Mesothelial cell of epicardium (in vitro differentiated cells): Measurements from ENCODE around the gene OXCT1. TPM values are rescaled to one million over a fixed set of nuclear protein-coding genes. Genes with fewer than 3 reads are reported as not detected.

Experiments used
- DNase-seq, 2 experiments: peaks; one replicate each; pipeline ENCODE4 v3.0.0; 2021; ENCODE audit warnings: low spot score in 2 of 2; ENCODE audit not compliant: unreplicated experiment in 2 of 2
- H3K27ac Mint-ChIP-seq: 2 replicates; pipeline ENCODE4 v1.8.0; 2021; ENCODE audit warnings: mixed read lengths
- H3K27me3 Mint-ChIP-seq: 2 replicates; pipeline ENCODE4 v1.8.0; 2021; ENCODE audit warnings: low read depth, mixed read lengths
- H3K36me3 Mint-ChIP-seq: 2 replicates; pipeline ENCODE4 v1.8.0; 2021; ENCODE audit warnings: mixed read lengths
- H3K4me1 Mint-ChIP-seq: 2 replicates; pipeline ENCODE4 v1.8.0; 2021; ENCODE audit warnings: mixed read lengths
- H3K4me3 Mint-ChIP-seq: 2 replicates; pipeline ENCODE4 v1.8.0; 2021; ENCODE audit warnings: mild to moderate bottlenecking, moderate library complexity, mixed read lengths
- H3K9me3 Mint-ChIP-seq: 2 replicates; pipeline ENCODE4 v1.8.0; 2021; ENCODE audit warnings: mixed read lengths
- CTCF ChIP-seq: fragments of 200-600 bp; sonication (generic); IDR thresholded peaks from one replicate; pipeline ENCODE4 v1.5.0; 2021; ENCODE audit warnings: antibody characterized with exemption; ENCODE audit not compliant: unreplicated experiment
- total RNA-seq: library from RNA; stranded (reverse); gene quantifications from 3 replicates; pipeline ENCODE4 v1.2.1, GENCODE V29; 2021

OXCT1 gene
- total RNA-seq, 1 donor from 2014 or later = 21.2 TPM

GRCh38 chr5:41794471-41794870 is 75.8 kb downstream of the OXCT1 start:
- no peaks in the 10 kb centered on the region for H3K36me3 Mint-ChIP-seq
- peaks cover 61% of the 10 kb centered on the region for H3K4me1 Mint-ChIP-seq
- H3K4me3 Mint-ChIP-seq = peak overlapping the region; percentile 13
- no peaks in the 10 kb centered on the region for H3K9me3 Mint-ChIP-seq
- no peaks in the 10 kb centered on the region for H3K27me3 Mint-ChIP-seq
- no peak for TF ChIP-seq CTCF
- peak overlapping the region; percentile 97 for H3K27ac Mint-ChIP-seq
- DNase-seq = no peak

GRCh38 chr5:41793141-41793770 is 77.0 kb downstream of the OXCT1 start:
- no peak for TF ChIP-seq CTCF
- Mint-ChIP-seq H3K4me1 (peaks cover 71% of the 10 kb centered on the region), H3K27me3 (no peaks in the 10 kb centered on the region), H3K27ac (peak overlapping the region; percentile 97), H3K4me3 (peak overlapping the region; percentile 39), H3K36me3 (no peaks in the 10 kb centered on the region), H3K9me3 (no peaks in the 10 kb centered on the region)
- peak in 1 of 2 experiments; percentile 24 for DNase-seq

- Mint-ChIP-seq H3K4me3 (no peak overlapping the region), H3K9me3 (no peaks in the 10 kb centered on the region), H3K27ac (peak overlapping the region; percentile 65), H3K4me1 (peaks cover 89% of the 10 kb centered on the region), H3K36me3 (no peaks in the 10 kb centered on the region), H3K27me3 (no peaks in the 10 kb centered on the region)
- TF ChIP-seq CTCF = no peak
- DNase-seq = no peak
Measured at GRCh38 chr5:41790038-41790776, 80.0 kb downstream of the OXCT1 start.

GRCh38 chr5:41789434-41789833 is 80.8 kb downstream of the OXCT1 start:
- no peak for DNase-seq
- Mint-ChIP-seq H3K27me3 (no peaks in the 10 kb centered on the region), H3K27ac (peak overlapping the region; percentile 79), H3K9me3 (no peaks in the 10 kb centered on the region), H3K36me3 (no peaks in the 10 kb centered on the region), H3K4me3 (peak overlapping the region; percentile 1), H3K4me1 (peaks cover 88% of the 10 kb centered on the region)
- no peak for TF ChIP-seq CTCF

GRCh38 chr5:41788941-41789368 is 81.3 kb downstream of the OXCT1 start:
- Mint-ChIP-seq H3K27me3 (no peaks in the 10 kb centered on the region), H3K36me3 (no peaks in the 10 kb centered on the region), H3K27ac (peak overlapping the region; percentile 79), H3K4me1 (peaks cover 88% of the 10 kb centered on the region), H3K4me3 (peak overlapping the region; percentile 1), H3K9me3 (no peaks in the 10 kb centered on the region)
- no peak for DNase-seq
- no peak for TF ChIP-seq CTCF
